ENCODE measurements around the gene CELF1.

GRCh38 chr11:47566149-47566698 lies 13.3 kb upstream of the CELF1 start:
- TF ChIP-seq EZH2 (IDR thresholded peaks at IDR 0.05; ENCODE audit: borderline replicate concordance, low read length) (no peak), CTCF (IDR thresholded peaks at IDR 0.05; ENCODE audit: low read length) (no peak)
